ENCODE measurements around the gene MGAT3. TPM values are rescaled to one million over a fixed set of nuclear protein-coding genes. Genes with fewer than 3 reads are reported as not detected.

The MGAT3 gene
- total RNA-seq, 1 donor from 2014 or later: 0.44 TPM

GRCh38 chr22:39472570-39473556 is 16.1 kb downstream of the MGAT3 start:
- peak; percentile 75 for ATAC-seq

- no peak for ATAC-seq
Measured at GRCh38 chr22:39473851-39474250, 17.0 kb downstream of the MGAT3 start.

- ATAC-seq: no peak
Measured at GRCh38 chr22:39474351-39475111, 17.7 kb downstream of the MGAT3 start.

- ATAC-seq: no peak
Measured at GRCh38 chr22:39475337-39475736, 18.5 kb downstream of the MGAT3 start.

GRCh38 chr22:39475902-39476301 is 19.1 kb downstream of the MGAT3 start:
- no peak for ATAC-seq

GRCh38 chr22:39476664-39477063 is 19.9 kb downstream of the MGAT3 start:
- no peak for ATAC-seq

GRCh38 chr22:39477542-39477941 is 20.7 kb downstream of the MGAT3 start:
- ATAC-seq: no peak

- peak; percentile 48 for ATAC-seq
Measured at GRCh38 chr22:39478441-39478850, 21.6 kb downstream of the MGAT3 start.

- no peak for ATAC-seq
Measured at GRCh38 chr22:39479254-39479653, 22.4 kb downstream of the MGAT3 start.

GRCh38 chr22:39480557-39480956 is 23.7 kb downstream of the MGAT3 start:
- ATAC-seq: no peak

GRCh38 chr22:39481054-39481453 is 24.2 kb downstream of the MGAT3 start:
- no peak for ATAC-seq

GRCh38 chr22:39481595-39481994 is 24.8 kb downstream of the MGAT3 start:
- no peak for ATAC-seq

GRCh38 chr22:39482768-39483167 is 26.0 kb downstream of the MGAT3 start:
- no peak for ATAC-seq

- no peak for ATAC-seq
Measured at GRCh38 chr22:39486951-39487825, 30.4 kb downstream of the MGAT3 start.

- ATAC-seq: no peak
Measured at GRCh38 chr22:39487826-39488520, 31.2 kb downstream of the MGAT3 start.

- ATAC-seq: no peak
Measured at GRCh38 chr22:39488563-39489083, 31.8 kb downstream of the MGAT3 start.

GRCh38 chr22:39489094-39490068 is 32.6 kb downstream of the MGAT3 start:
- ATAC-seq: no peak

GRCh38 chr22:39490135-39490798 is 33.5 kb downstream of the MGAT3 start:
- ATAC-seq: peak; percentile 90

- no peak for ATAC-seq
Measured at GRCh38 chr22:39490966-39491680, 34.3 kb downstream of the MGAT3 start.
